NB4 (cell line): Measurements from ENCODE around the gene SEPTIN2.

Experiments used
- POLR2A ChIP-seq: IDR thresholded peaks from 2 replicates; pipeline ENCODE4 v1.6.1; 2011; ENCODE audit warnings: mild to moderate bottlenecking; ENCODE audit not compliant: insufficient read length; ENCODE audit errors: extremely low read depth
- TF ChIP-seq, protein P1 (sequence below): IDR thresholded peaks from one replicate; pipeline ENCODE4 v1.5.1; 2012; ENCODE audit warnings: low read depth, low read length

DNA sequence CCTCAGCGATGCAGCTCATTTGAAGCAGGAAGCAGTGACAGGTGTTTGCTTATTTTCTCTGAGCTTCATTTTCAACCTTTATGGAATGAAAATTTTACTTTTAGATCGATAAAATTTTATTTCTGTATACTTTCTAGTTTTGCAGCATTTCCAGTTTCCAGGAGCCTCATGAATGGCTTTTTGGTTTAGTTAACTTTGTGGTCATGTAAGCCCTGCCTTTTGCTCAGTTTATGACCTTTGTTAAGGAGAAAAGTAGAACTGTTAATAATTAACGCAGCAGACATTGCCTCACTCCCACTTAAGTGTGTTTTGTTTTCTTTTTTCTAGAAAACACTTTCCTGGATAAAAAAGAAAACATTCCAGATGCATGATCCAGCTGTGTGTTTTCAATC is 35.9 kb downstream of the SEPTIN2 start:
- TF ChIP-seq, protein P1, sequence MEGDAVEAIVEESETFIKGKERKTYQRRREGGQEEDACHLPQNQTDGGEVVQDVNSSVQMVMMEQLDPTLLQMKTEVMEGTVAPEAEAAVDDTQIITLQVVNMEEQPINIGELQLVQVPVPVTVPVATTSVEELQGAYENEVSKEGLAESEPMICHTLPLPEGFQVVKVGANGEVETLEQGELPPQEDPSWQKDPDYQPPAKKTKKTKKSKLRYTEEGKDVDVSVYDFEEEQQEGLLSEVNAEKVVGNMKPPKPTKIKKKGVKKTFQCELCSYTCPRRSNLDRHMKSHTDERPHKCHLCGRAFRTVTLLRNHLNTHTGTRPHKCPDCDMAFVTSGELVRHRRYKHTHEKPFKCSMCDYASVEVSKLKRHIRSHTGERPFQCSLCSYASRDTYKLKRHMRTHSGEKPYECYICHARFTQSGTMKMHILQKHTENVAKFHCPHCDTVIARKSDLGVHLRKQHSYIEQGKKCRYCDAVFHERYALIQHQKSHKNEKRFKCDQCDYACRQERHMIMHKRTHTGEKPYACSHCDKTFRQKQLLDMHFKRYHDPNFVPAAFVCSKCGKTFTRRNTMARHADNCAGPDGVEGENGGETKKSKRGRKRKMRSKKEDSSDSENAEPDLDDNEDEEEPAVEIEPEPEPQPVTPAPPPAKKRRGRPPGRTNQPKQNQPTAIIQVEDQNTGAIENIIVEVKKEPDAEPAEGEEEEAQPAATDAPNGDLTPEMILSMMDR, result no peak
- TF ChIP-seq POLR2A, result no peak
